HG03045 (cell line): ENCODE data around the gene UBTD1.
A peak's percentile ranks its signal among the peaks of the same experiment; 100 is the strongest.
"Not testable (repeated sequence)": the region's sequence is repeated elsewhere in the genome, so short reads cannot be mapped to it uniquely, and the experiment has no call there.

Experiments used
- ATAC-seq: cut with Tn5 transposase; IDR thresholded peaks from one replicate; pipeline ENCODE4 v1.9.1; 2021; ENCODE audit warnings: mild to moderate bottlenecking, moderate library complexity; ENCODE audit not compliant: unreplicated experiment

The UBTD1 gene, protein sequence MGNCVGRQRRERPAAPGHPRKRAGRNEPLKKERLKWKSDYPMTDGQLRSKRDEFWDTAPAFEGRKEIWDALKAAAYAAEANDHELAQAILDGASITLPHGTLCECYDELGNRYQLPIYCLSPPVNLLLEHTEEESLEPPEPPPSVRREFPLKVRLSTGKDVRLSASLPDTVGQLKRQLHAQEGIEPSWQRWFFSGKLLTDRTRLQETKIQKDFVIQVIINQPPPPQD

DNA sequence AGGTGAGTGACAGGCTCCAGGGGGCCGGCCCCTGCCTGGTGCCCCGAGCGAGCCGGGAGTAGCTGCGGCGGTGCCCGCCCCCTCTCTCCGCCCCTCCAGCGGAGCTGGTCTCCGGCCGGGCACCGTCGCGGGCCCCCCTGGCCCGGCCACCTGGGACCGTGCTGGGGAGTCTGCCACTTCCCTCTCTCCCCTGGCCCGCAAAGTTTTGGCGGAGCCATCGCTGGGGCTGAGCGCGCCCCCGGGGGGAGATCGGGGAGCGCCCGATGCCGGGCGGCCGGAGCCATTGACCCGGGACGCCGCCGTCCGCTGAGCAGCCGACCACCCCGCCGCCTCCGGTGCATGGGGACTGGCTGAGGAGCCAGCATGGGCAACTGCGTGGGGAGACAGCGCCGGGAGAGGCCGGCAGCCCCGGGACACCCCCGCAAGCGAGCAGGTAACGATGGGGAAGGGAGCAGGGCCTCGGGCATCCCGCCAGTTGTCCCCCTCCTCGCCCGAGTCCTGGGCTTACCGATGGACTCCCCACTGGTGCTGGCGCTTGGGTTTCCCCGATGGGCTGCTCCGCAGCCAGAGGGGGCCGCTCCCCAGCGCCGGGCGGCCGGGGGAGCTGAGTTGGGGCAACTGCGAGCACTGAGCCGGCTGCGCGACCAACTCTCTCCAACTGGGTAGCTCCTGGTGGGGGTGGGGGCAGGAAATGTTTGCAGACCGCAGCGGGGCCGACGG, at the start of gene UBTD1:
TSS of gene UBTD1 (plus strand) at position 84 of the 720 bp plus-strand sequence. CDS start at position 364, 280 bp downstream.
- ATAC-seq: peak; percentile 2

DNA sequence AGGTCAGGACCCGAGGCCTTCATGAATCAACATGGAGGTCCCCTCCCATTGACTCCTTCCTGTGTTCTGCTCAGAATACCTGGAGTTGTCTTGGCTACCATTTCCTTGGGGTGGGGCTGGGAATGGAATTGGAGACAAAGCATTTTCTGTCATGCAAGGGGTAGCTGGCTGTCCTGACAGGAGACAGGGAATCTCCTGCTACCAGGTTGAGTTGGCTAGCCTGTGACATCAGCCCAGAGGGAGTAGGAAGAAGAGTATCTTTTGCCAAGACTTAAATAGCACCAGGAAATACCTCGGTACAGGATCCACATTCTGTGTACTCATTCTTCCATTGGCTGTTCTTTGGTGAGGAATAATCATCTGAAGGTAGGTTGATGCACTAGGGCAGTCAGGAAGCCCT, 47.9 kb upstream of the UBTD1 start:
- ATAC-seq: no peak

DNA sequence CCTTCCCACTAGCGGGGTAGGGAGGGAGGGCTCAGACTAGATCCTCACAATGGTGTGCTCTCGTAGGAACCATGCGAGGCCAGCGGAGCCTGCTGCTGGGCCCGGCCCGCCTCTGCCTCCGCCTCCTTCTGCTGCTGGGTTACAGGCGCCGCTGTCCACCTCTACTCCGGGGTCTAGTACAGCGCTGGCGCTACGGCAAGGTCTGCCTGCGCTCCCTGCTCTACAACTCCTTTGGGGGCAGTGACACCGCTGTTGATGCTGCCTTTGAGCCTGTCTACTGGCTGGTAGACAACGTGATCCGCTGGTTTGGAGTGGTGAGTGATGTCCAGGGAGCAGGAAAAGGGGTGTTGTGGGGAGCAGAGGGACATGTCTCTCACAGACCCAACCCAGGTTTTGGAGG, 47.1 kb upstream of the UBTD1 start:
- no peak for ATAC-seq

DNA sequence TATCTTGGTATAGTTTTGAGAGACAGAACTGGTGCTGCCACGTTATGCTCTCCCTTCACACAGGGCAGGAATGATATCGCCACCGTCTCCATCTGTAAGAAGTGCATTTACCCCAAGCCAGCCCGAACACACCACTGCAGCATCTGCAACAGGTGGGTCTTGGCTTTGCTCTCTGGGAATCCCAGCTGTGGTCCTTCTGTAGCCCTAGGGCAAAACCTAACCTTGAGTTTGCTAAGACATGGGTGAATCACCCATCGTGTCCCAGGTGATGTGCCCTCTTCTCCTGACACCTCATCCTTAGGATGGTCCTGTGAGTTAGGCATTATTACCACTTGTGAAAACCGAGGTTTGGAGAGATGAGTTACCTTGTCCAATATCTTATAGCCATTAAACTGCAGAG, 46.4 kb upstream of the UBTD1 start:
- ATAC-seq: no peak

DNA sequence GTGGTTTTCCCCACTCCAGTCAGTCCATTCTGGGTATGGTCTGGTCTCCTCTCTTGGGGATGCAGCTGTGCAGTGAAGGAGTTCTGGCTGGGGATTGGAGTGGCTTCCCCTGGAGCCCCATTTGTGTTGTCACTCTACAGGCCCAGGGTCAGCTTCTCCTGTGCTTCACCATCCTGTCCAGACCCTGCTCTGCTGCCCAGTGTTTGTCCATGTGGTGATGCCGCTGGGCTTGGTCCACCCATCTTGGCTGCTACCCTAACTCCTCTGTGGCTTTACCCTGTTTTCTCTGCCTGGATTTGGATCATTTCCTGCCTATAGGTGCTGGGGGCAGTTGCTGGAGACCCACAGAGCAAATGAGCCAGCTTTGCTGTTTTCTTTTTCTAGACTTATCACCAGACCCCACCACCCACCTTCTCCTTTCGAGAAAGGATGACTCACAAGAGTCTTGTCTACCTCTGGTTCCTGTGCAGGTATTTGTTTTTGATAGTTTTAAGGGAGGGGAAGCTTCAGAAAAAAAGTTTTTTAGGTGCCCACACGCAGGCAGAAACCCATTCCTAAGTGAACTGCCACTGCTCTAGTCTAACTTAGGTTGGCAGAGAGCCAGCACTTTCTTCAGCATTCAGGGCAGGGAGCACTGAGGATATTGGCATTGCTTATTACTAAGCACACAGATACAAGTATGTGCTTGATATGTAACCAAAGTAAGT, 44.2 kb upstream of the UBTD1 start:
- no peak for ATAC-seq

DNA sequence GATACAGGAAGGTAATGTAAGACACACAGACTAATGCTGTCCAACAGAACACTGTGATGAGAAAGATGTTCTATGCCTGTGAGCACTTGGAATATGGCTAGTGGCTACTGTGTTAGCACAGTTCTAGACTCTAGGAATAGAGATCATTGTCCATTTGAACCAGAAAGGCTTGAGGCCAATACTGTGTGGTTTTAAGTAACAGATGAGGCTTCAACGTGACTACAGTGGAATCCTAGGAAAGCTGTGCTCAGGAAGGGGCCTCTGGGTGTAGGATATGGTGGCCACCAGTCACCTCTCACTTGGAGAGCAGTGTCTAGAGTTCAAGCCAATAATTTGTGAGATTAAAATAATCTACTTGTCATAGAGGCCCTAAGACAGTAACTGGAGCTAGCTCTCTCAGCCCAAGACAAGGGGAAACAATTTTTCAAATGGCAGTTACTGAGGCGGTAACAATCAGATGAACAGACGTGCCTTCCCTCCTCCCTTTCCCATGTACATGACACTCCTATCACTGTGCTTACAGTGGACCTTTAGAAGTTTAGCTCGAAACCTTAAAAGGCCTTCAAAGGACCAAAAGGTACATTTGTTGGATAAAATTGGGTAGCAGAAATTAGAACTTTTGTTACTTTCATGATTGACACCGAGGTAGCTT, 42.6 kb upstream of the UBTD1 start:
- no peak for ATAC-seq

DNA sequence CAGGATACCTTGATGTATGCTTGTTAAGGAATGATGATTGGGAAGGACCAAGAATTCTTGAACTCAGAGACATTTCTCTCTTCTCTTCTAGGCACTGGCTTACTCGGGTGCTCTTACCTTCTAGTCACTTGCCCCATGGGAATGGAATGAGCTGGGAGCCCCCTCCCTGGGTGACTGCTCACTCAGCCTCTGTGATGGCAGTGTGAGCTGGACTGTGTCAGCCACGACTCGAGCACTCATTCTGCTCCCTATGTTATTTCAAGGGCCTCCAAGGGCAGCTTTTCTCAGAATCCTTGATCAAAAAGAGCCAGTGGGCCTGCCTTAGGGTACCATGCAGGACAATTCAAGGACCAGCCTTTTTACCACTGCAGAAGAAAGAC, 42.0 kb upstream of the UBTD1 start:
- no peak for ATAC-seq

DNA sequence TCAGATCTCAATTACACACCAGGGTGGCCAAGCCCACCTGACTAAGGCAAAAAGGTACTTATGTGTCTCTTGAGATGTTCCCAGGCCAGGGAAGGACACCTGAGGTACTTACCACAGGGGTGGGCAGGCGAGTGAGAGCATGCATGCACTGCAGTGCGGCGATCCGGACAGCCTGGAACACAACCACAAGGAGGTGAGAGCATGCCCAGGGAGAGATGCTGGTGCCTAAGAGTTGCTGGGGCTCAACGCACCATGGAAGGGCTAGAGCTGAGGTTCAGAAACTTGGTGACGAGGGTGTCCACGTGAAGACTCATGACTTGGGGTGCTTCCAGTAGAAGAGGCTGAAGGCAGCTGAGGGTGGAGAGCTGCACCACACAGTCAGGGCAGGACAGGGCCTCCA, 39.6 kb upstream of the UBTD1 start:
- no peak for ATAC-seq

DNA sequence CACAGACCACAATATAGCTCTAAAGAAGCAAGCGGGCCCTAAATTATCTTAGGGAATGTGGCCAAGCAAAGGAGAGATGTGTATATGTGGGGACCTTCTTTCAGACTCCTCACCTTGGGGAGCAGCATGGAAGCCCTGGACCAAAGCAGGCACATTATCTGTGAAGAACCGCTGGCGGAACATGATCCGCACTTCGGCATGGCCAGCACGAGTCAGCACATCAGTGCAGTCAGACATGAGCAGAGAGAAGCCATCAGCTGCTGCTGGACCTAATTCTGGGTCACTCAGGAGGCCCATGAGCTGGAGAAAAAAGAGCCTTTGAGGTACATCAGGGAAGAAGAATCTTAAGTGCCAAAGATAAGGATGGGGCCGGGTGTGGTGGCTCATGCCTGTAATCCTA, 38.8 kb upstream of the UBTD1 start:
- no peak for ATAC-seq

DNA sequence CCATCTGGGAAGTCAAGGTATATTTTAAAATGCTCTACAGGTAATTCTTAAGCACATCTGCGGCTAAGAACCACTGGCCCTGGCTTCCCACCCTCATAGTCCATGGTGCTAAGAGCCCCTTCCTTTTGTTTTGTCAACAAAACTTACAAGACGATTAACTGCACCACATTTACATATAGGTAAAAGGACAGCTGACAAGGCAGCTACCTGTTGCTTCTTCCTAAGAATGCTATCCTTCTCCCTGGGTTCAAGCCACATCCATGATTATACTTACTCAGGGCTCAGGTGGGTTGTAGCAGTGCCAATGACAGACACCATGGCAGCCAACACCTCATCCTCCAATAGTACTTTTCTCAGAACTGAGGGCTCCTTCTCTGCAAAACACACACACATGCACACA, 36.4 kb upstream of the UBTD1 start:
- no peak for ATAC-seq

DNA sequence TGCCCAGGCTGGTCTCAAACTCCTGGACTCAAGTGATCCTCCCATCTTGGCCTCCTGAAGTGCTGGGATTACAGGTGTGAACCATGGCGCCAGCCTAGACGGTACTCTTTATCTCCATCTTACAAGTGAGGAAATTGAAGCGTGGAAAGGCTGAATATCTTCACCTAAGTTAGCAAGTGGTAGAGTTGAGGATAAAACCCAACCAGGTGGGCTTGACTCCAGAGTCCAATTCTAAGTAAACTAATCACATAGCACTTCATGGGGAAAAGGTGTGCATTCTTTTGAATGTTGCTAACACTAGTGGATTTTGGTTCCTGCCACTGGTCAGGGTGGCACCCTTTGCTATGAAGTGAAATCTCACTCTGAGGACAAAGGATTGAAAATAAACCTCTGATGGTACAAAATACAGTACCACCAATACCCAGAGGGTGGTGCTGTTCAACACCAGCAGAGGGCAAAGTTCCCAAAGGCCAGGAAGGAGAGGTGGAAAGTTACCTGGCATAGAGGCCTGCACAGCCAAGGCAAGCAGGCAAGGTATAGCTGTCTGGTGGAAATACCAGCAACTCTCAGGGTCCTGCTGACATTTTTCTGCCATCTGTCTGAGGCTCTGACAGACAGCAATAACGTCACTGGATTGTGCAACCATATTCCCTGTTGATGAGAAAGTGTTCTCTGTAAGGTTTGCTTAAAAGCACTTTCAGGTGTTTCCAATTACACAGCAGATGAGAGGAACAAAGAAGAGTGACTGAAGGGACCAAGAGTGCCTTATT, 35.2 kb upstream of the UBTD1 start:
- no peak for ATAC-seq

DNA sequence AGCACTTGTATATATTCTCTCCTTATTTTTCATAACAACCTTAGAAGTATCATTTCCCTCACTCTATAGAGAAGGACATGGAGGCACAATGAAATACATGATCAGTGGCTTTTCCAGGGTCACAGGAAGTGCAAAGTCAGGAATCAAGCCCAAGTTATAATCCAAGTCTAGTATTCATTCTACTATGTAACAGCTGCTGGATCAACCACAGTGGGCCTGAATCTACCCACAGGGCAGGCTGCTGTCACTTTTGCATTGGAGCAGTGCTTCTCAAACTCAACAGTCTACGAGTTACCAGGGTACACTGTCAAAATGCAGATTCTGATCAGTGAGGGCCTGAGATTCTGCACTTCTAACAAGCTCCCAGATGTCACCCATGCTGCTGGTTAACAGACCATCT, 34.5 kb upstream of the UBTD1 start:
- no peak for ATAC-seq

DNA sequence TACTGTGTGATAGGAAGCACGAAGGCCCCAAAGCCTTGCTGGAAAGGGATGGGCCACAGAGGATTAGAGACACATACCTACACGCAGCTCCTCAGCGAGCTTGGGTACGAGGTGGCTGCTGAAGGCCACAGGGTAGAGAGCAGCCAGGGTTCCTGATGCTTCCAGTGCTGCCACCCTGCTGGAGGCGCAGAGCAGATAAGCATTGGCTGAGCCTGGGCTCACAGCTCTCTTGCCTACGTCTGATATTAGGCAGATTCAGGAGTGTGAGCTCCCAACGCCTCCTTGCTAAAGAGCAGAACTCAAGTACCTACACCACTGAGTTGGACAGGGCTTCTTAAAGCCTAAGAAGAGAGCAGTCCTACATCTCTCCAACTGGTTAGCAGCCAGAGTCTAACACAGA, 32.7 kb upstream of the UBTD1 start:
- ATAC-seq: no peak

DNA sequence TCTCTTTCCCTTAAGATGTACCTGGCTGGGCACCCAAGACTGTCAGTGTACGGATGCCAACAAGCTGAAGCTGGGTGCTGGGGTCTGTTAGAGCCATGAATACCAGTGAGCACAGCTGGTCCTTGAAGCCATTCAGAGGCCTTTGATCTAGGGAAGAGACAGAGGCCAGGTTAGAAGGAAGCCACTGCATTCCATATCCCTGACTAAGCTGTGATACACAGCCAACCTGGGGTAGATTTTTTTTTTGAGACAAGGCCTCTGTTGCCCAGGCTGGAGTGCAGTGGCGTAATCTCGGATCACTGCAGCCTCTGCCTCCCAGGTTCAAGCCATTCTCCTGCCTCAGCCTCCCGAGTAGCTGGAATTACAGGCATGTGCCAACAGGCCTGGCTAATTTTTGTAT, 32.0 kb upstream of the UBTD1 start:
- ATAC-seq: no peak

DNA sequence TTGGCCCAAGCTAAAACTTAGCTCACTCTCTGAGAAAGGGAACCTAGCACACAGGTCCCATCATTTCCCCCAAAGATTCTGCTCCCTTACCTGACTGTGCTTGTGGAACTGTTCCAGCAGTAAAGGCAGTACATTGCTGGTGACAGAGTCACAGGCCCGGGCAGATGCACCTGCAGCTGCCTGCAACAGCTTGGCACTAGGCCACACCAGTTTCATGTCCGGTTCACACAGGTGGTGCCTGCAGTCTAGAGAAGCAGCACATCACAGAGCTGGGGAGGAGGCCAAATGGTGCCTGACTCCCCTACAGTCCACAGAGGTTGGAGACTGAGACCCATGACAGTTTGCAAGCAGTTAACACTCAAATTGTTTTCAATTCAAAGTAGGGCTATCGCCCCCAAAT, 30.6 kb upstream of the UBTD1 start:
- ATAC-seq: no peak

DNA sequence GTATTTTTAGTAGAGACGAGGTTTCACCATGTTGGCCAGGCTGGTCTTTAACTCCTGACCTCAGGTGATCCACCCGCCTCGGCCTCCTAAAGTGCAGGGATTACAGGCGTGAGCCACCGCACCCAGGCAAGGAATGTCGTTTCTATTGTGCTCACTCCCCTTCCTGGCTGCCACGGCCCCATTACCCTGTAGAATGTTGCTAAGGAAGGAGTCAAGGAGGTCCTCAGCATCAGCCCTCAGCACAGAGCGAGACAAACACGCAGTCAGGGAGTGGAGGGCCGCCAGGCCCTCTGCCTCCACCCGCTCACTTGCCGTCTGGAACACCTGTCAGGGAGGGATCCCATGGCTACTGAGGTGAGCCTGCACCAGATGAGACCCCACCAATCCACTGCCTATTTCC, 29.9 kb upstream of the UBTD1 start:
- not testable (repeated sequence) for ATAC-seq

DNA sequence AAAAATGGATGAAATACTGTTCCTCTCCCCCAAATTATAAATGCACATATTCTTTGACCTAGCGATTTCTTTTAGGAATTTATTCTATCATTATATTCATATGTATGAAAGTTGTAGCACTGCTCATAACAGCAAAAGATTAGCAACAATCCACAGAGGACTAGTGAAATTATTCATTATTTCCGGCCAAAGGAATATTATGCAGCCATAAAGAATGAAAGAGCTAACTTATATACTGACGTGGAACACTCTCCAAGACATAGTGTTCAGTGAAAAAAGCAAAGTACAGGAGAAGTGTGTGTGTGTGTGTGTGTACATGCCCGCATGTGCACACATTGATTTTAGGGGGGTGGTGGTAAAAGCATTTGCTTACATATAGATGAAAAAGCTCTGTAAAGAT, 23.8 kb upstream of the UBTD1 start:
- no peak for ATAC-seq

DNA sequence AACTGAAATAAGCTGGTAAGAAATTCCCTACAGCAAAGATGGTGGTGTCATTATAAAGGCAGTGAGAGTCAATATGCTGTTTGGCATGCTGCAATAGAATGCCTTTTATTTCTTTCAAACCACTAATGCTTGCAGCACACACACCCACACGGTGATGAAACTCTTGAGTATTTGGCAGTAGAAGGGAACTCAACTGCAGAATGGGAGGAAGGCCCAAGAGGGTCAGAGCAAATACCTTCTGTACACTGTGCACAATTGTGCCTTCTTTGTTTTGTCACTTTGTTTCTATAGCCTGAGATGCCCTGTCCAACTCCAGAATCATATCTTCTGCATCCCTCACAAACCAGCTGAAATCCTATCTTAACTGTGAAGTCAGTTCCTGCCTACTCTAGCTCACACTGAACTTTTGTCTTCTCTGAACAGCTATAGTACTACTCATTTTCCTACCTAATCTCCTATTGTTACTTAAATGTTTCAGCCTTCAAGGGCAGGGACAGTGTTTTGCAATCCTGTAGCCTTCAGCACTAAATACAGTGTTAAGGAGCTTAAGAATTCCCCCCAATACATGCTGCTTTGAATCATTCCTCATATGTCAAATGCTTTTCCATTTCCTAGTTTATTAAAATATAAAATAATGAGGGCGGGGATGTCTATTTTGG, 22.7 kb upstream of the UBTD1 start:
- no peak for ATAC-seq

DNA sequence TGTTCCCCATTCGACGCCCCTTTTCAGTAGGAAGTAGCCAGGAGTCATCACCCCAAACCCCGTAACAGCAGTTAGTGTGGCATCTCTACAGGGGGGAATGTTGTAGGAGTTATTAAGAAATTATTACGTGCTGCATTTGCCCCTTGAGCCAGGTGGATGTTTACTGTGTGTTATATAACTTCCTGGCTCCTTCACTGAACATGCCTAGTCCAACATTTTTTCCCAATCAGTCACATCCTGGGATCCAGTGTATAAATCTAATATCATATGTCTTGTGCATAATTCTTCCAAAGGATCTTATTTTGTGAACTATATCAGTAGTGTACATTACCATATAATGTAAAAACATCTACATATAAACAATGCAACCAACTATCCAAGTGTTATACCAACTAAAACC, 19.3 kb upstream of the UBTD1 start:
- not testable (repeated sequence) for ATAC-seq

DNA sequence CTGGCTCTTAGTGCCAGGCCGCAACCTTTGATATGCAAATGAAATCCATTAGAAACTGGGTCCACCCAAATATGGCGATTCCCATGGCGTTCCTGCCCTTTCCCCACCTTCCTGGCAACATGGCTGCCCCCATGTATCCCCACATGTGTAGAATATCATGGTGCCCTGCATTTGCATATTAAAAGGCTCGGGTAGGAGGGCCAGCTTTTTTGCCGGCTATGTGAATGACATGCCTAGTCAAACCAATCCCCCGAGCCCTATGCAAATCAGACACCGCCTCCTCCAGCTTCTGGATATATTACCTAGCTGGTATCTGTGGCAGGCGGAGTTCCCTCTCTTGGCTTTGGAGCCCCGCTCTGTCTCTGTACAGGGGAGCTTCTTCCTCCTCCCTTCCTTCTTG, 18.8 kb upstream of the UBTD1 start:
- no peak for ATAC-seq
